Psoas muscle (tissue), 8 donors: ENCODE data around the gene FNDC3A. TPM values are rescaled to one million over a fixed set of nuclear protein-coding genes. Genes with fewer than 3 reads are reported as not detected.

Source experiments
- ATAC-seq, 4 donors: fragments of 200-7000 bp; cut with Tn5 transposase; one replicate each; pipeline ENCODE4 v1.9.1; 2020; ENCODE audit warnings: moderate library complexity in 3 of 4, mild to moderate bottlenecking in 2 of 4
- DNase-seq, 2 donors: peaks; one replicate each; pipeline ENCODE4 v3.0.0-alpha.2; 2020
- H3K27ac ChIP-seq: fragments of 200-600 bp; one replicate; pipeline ENCODE4 v1.8.0; 2022
- H3K27me3 ChIP-seq, 3 donors: fragments of 200-600 bp in 1 of 3; one replicate each; pipeline versions ENCODE4 v1.6.1 to v1.8.0; 2013 to 2022; ENCODE audit warnings: low read length in 2 of 3, mild to moderate bottlenecking in 2 of 3, moderate library complexity in 1 of 3; ENCODE audit not compliant: insufficient read depth in 3 of 3
- H3K36me3 ChIP-seq, 2 donors: fragments of 200-600 bp in 1 of 2; one replicate each; pipeline versions ENCODE4 v1.6.1 to v1.8.0; 2013 to 2022; ENCODE audit warnings: low read depth in 1 of 2, mild to moderate bottlenecking in 1 of 2, moderate library complexity in 1 of 2; ENCODE audit not compliant: insufficient read depth in 1 of 2
- H3K4me1 ChIP-seq: fragments of 200-600 bp; one replicate; pipeline ENCODE4 v1.8.0; 2022
- H3K4me3 ChIP-seq: fragments of 200-600 bp; one replicate; pipeline ENCODE4 v1.8.0; 2022; ENCODE audit warnings: mild to moderate bottlenecking
- H3K9me3 ChIP-seq: fragments of 200-600 bp; one replicate; pipeline ENCODE4 v1.8.0; 2022
- WGBS, 3 donors: extraction: QIAGEN DNeasy Blood & Tissue Kit; methylation state at CpG; one replicate each; pipeline versions ENCODE4 v1.1.6 to v1.1.7; 2013; 5-methylcytosine and 5-hydroxymethylcytosine counted together
- intact Hi-C, 2 donors: fragments of 100-400 bp; cut with DNase I; formaldehyde crosslinking; loops; one replicate each; pipeline versions ENCODE4 v1.11.0 to v1.14.2; 2022
- long read RNA-seq, 2 donors: library from polyadenylated mRNA; unstranded; transcript quantifications; one replicate each; pipeline ENCODE4 v2.0.0, GENCODE V29; 2021
- polyA plus RNA-seq, 3 donors: library from polyadenylated mRNA; stranded (reverse); fragments of 200-250 nt; gene quantifications; one replicate each; pipeline ENCODE4 v1.2.3, GENCODE V29; 2013
- total RNA-seq, 4 donors: library from RNA; stranded (reverse); fragmentation: NEBNext Ultra II Directional in 2 of 4; extraction: Animal tissue kit (Norgen Biotek cat#: 25700) in 2 of 4; gene quantifications; one replicate each; pipeline versions ENCODE4 v1.2.1 to v1.2.4, GENCODE V29; 2021 to 2023
- TF ChIP-seq, protein P1 (sequence below): fragments of 200-600 bp; IDR thresholded peaks from one replicate; pipeline ENCODE4 v1.8.0; 2022; ENCODE audit warnings: antibody characterized with exemption
- donor health status: healthy with polysubstance abuse.
- donor health status: DM: no; HTN: no; CAD: no; lungs with moderate emphysema.
- donor health status: Bipolar disorder and iron deficiency.
- donor health status: healthy.
- donor health status: DM: yes; HTN: yes; CAD: no.
- donor health status: DM: no; HTN: no; CAD: no.
- donor health status: DM: no; HTN: no; CAD: no.
- donor health status: DM: yes; HTN: yes; CAD: no.

FNDC3A gene, protein sequence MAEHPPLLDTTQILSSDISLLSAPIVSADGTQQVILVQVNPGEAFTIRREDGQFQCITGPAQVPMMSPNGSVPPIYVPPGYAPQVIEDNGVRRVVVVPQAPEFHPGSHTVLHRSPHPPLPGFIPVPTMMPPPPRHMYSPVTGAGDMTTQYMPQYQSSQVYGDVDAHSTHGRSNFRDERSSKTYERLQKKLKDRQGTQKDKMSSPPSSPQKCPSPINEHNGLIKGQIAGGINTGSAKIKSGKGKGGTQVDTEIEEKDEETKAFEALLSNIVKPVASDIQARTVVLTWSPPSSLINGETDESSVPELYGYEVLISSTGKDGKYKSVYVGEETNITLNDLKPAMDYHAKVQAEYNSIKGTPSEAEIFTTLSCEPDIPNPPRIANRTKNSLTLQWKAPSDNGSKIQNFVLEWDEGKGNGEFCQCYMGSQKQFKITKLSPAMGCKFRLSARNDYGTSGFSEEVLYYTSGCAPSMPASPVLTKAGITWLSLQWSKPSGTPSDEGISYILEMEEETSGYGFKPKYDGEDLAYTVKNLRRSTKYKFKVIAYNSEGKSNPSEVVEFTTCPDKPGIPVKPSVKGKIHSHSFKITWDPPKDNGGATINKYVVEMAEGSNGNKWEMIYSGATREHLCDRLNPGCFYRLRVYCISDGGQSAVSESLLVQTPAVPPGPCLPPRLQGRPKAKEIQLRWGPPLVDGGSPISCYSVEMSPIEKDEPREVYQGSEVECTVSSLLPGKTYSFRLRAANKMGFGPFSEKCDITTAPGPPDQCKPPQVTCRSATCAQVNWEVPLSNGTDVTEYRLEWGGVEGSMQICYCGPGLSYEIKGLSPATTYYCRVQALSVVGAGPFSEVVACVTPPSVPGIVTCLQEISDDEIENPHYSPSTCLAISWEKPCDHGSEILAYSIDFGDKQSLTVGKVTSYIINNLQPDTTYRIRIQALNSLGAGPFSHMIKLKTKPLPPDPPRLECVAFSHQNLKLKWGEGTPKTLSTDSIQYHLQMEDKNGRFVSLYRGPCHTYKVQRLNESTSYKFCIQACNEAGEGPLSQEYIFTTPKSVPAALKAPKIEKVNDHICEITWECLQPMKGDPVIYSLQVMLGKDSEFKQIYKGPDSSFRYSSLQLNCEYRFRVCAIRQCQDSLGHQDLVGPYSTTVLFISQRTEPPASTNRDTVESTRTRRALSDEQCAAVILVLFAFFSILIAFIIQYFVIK
- total RNA-seq (10 to 100 TPM; 10.5 to 18.6 (median 10.9) TPM), polyA plus RNA-seq (1 to 10 TPM; 4.4 to 9.5 (median 6.0) TPM)
- long read RNA-seq, donor 1, full-length matches to known transcripts: 2 of 7 reads
- long read RNA-seq, donor 1, partial matches to known transcripts: 3 of 7 reads
- long read RNA-seq, donor 1, other reads (novel, unspliced or antisense): 2 of 7 reads
- long read RNA-seq, donor 2, full-length matches to known transcripts: 2 of 13 reads
- long read RNA-seq, donor 2, partial matches to known transcripts: 6 of 13 reads
- long read RNA-seq, donor 2, other reads (novel, unspliced or antisense): 5 of 13 reads

DNA sequence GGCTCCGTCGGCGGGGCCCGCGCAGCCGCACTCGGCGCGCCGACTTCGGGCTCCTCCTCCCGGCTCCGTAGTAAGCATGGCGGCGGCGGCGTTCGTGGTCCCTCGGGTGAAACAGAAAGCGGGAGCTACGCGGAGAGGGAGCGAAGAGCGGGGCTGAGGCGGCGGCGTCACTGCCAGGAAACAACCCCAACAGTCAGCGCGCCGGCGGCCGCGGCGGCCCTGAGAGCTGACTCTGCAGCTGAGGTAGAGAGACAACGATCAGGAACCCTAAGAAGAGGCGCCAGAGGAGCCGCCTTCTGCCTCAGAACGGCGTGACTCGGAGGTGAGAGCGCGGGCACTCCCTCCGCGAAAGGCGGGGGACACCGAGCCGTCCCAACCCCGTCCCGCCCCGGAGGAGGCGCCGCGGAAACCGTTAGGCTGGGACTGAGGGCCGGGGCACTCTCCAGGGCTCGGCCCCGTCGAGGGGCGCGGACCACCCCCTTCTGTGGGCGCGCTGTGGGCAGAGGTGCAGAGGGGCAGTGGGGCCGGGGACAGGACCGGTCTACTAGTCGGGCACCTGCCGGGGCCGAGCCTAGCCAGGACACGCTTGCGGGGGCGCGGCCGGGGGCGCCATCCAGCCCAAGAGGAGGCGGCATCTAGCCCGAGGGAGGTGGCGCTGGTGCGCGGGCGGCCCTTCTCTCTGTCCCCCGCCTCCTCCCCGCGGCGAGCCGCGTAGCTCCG, at the start of gene FNDC3A:
Gene FNDC3A (plus strand): TSS at position 57 of the 720 bp plus-strand sequence. CDS start 30,279 bp downstream, outside the sequence.
- 0 to 1% (median 0%) methylated on average over 42 to 86 of the region's 86 CpGs for WGBS, 3 donors
- intact Hi-C loops: loop anchor here (5.0 to 10.0 kb wide), 2 partner anchors 139 to 271 kb away; partner anchors contain the start of gene CDADC1 (in 1 of the 2)
- Histone ChIP-seq H3K9me3 (peaks cover 9% of the 10 kb centered on the region), H3K36me3 (no peaks in the 10 kb centered on the region), H3K27ac (peak within 1 kb of the TSS; percentile 96), H3K4me3 (peak within 1 kb of the TSS; percentile 96), H3K4me1 (peaks cover 27% of the 10 kb centered on the region), H3K27me3 (no peaks in the 10 kb centered on the region)
- peak; percentile 90 to 92 (median 92) for ATAC-seq
- TF ChIP-seq, protein P1, sequence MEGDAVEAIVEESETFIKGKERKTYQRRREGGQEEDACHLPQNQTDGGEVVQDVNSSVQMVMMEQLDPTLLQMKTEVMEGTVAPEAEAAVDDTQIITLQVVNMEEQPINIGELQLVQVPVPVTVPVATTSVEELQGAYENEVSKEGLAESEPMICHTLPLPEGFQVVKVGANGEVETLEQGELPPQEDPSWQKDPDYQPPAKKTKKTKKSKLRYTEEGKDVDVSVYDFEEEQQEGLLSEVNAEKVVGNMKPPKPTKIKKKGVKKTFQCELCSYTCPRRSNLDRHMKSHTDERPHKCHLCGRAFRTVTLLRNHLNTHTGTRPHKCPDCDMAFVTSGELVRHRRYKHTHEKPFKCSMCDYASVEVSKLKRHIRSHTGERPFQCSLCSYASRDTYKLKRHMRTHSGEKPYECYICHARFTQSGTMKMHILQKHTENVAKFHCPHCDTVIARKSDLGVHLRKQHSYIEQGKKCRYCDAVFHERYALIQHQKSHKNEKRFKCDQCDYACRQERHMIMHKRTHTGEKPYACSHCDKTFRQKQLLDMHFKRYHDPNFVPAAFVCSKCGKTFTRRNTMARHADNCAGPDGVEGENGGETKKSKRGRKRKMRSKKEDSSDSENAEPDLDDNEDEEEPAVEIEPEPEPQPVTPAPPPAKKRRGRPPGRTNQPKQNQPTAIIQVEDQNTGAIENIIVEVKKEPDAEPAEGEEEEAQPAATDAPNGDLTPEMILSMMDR: no peak
- peak; percentile 80 to 90 for DNase-seq

DNA sequence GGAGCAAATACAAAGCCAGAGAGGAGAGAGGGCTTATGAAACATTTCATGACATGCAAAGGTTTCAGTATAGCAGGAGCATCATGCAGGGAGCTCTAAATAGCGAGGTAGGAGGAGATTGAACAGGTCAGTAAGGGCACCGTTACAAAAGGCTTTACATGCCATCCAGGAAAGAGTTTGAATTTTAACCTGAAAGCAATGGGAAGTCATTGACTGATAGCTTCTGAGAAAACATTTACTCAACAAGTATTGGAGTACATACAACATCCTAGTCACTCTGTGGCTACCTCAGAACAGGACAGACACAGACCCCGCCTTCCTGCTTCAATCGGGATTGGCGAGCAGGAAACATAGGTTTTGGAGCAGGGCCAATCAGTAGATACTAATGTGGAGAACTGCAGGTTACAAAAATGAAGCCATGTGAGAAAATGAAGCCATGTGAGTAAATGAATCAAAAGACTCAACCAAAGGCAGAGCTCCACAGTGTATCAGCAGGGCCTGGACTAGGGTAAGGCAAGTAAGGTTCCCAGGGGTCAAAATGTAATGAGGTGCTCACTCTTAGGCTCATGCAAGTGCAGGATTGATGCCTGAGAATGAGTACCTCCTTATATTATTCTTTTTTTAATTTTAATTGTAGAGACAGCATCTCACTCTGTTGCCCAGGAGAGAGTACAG, 46.8 kb upstream of the FNDC3A start:
- 71 to 74% (median 72%) methylated on average over 5 of the region's 5 CpGs for WGBS, 3 donors
- H3K9me3 ChIP-seq: no peaks in the 10 kb centered on the region
- no peaks in the 10 kb centered on the region for H3K27me3 ChIP-seq
- intact Hi-C loops: no loop called here
- no peak overlapping the region for H3K27ac ChIP-seq
- H3K4me3 ChIP-seq: no peak overlapping the region
- TF ChIP-seq, protein P1: no peak
- no peak for DNase-seq
- ATAC-seq: no peak
- H3K4me1 ChIP-seq: no peaks in the 10 kb centered on the region
- H3K36me3 ChIP-seq: no peaks in the 10 kb centered on the region

DNA sequence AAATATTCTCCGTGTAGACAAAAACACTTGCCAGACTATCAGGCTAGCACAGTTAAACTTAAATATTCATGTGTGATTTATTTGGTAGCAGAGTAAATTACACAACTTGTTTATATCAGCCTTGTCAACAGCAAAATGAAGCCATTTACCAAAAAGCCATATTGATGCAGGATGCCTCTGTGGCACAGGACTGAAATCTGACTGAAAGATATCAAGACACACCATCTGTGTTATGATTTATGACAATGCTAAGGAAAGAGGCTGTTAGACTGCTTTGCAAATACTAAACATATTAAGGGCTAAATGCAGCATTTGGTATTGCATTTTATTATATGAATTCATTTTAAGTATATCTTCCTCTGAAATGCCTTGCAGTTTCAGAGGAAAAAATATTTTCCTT, 44.8 kb upstream of the FNDC3A start:
- Histone ChIP-seq H3K36me3 (no peaks in the 10 kb centered on the region), H3K4me3 (no peak overlapping the region), H3K27ac (no peak overlapping the region), H3K4me1 (no peaks in the 10 kb centered on the region), H3K27me3 (peaks cover 0 to 2% (median 0%) of the 10 kb centered on the region in 3 donors), H3K9me3 (no peaks in the 10 kb centered on the region)
- no peak for DNase-seq
- ATAC-seq: no peak
- intact Hi-C loops: no loop called here
- WGBS, 3 donors: 69 to 78% (median 71%) methylated on average over 1 of the region's 1 CpG
- TF ChIP-seq, protein P1: no peak
